Activated CD4-positive, alpha-beta T cell treated with anti-CD3 and anti-CD28 coated beads, Interleukin-2, Interleukin-6, amounts not matched to agents 100 ng/mL and 50 ng/mL, durations not matched to agents 16 hours and 8 hours (primary cell): ENCODE data around the gene UBE2E2.

Source experiments
- DNase-seq: peaks from one replicate; pipeline ENCODE4 v3.0.0-alpha.2; 2020

Gene UBE2E2

DNA sequence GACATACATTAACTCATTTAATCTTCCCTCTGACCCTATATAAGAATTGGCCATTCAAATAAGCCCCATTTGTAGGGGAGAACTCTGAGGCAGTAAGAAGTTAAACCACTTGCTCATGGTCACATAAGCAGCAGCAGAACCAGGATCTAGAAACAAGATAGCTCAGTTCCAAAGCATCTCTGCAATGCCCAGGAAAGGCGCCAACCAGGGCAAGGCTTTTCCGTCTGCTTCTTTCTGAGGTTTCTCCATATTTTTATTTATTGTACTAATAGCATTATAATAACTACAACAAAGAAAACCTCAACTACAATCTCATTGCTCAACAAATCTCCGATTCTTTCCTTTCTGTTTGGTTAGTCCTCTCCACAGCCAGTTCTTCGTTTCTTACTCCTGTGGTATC is 4.3 kb upstream of the UBE2E2 start:
- DNase-seq, result no peak

DNA sequence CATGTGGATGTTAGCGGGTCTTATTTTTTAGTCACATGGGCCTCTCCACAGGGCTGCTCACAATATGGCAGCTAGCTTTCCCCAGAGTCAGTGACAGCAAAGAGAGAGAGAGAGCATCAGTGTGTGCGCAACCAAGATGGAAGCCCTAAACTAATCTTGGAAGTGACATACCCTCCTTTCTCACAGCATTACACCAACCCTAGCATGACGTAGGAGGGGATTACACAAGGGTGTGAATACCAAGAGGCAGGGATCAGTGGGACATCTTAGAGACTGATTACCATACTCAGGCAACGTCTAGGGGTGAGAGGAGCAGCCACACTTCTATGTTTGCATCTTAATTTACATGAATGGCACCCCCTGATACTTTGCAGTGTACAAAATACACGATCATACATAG is 3.5 kb upstream of the UBE2E2 start:
- DNase-seq, result no peak

DNA sequence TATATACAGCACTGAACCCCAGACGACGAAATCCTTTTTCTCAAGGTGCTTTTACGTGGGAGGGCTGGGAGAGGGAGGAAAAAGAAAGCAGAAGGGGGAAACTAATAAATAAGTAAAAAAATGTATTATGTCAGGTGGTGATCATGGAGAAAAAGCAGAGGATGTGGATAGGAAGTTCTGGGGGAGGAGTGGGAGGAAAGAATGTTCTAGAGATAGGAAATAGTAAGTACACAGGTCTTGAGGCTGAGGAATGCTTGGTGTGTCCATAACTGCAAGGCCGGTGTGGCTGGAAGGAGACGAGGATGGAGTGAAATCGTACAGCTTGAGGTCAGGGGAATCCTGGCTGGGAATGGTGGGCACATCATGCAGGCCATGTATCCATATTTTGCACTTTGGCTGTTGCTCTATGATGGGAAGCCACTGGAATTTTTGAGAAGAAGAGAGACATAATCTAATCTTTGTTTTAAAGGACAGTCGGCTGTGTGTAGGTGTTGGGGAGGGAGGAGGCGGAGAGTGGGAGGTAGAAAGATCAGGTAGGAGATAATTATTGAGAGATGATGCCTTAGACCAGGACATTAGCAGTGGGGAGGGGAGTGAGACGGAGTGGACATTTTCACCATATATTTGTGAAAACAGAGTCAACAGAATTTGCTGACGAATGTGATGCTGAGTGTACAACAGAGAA is 1.8 kb upstream of the UBE2E2 start:
- no peak for DNase-seq

DNA sequence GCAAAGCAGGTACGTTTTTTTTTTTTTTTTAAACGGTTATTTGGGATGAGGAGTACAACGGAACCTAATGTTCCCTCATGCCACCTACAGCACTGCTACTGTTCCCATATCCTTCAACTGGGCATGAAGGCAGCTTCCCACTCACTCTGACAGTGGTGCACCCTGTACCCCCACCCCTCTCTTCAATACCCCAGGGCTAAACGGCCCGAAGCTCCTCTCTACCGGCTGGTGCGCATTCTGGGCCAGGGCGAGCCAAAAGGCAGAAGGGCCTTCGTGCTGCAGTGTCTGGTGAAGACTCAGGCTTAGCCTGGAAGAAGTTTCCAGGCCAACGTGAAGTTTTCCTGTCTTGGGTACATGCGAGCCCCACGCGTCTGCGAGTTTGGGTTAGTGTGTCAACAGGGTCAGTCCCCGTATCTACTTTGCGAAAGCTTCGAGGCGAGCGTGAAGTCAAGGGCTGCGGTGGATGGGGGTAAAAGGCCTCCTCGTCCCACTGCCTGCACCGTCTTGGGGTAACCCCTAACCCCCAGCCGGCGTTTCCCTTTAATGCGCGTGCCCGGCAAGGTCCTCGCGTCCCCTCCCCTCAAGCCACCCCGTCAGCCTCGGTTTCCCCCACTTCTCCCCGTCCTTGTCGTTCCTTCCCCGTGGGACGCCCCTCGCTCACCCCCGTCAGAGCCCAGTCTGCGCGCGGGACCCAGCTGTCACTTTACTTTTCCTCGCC is 765 bp upstream of the UBE2E2 start:
- no peak for DNase-seq

DNA sequence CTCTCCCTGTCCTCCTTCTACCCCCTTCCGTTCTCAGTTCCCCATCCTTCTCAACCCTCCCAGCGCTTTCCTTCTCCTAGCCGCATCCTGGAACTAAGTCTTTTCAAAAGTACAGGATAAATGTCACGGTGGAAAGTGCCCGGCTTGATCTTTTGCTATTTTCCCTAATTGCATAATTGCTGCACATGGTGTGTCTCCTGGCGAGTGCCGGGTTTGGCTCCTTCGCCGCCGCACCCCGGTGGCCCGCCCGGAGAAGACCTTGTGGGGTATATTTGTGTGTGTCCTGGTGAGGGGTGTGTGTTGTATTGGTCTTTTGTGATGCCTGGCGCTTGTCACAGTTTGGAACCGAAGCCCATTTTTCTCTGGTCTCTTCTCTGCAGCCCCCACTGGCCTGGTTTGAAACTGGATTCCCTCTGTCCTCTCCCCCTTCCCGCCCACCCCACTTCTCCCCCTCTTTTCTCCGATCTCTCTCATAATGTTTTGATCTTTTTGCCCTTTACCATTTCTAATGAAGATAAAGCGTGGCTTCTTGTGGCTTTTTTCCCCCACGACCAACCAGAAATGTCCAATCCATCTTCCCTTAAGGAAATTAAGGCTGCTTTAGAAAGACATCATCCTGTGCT is 692 bp downstream of the UBE2E2 start:
- DNase-seq, result peak; percentile 12

DNA sequence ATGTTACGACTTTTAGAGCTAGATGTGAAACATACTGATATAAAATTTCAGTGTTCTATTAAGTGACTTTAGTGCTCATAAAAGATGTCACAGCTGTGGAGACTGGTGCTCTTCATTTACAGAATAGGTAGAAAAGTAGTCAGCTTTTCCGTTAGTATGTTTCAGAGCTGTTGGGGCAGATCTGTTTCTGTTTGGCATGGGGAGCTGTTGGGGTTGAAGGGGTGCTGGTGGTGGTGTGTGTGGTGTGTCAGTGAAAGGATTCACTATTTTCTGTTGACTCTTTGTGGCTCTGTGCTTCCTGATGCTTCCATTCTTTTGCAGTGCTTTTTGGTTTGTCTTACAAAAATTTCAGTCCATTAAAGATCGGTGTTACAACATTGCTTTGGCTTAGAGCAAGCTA is 3.2 kb downstream of the UBE2E2 start:
- DNase-seq, result no peak

DNA sequence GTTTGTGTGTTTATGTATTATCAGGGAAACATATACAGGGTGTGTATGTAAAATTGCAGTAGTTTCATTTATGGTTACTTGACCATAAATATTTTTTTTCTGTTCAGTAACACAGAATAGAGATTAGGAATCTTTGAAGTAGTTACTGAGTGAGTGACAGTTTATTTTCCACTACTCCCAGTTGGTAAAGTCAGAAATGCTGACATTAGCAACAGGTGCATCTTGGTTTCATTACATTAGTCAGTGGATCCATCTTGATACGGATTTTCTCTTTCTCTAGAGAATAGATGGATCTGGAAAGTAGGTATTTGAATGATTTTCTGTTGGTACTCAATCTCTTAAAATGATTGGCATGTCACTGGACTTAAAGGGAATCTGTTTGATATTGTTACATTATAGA is 6.0 kb downstream of the UBE2E2 start:
- DNase-seq, result no peak

DNA sequence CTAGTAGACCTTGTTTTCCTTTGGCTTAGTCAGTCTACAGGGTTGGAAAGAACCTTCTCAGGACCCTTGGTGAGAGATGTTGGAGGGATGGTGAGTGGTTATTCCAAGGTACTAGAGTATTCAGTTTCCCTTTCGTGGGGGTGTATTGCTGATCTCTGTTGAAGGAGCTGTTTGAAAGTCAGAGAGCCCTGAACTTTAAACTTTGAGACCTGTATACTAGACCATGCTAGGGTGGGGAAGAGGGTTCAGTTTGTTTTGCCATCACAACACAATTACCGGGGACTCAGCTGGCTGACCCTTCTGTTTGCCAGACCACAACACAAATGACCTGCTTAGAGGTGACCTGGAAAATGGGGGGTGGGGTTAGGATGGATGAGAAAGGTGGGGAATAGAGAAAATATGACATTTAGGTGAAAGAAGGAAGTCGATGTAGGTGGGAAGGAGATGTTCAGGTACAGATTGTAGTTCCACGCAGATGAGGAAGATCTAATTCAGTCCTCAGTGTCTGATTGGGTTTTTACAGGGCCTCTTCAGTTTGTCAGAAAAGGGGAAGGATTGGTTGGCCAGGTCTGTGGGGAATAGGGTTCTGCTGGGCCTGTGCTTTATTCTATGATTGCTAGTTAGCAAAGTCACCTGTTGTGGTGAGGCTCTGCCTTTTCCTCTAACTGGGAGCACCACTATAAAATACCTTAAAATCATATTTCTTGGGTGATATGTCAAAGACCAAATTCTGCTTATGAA is 6.8 kb downstream of the UBE2E2 start:
- DNase-seq, result no peak

DNA sequence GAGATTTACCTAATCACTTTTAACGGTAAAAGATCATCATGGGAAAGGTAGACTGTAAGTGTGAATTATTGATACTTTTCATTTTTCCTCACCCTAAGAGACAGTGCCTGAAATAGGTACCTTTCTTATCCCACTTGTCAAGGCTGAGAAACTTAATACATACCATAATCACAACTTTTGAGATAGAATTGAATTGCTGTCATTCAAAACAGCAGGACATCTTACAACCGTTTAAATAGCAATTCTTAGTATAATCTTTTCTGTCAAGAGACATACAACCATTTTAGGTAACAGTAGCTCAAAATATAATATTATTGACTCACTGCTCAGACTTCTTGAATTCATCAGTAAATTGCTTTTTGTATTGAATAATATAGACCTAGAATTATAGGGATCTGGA is 10.7 kb downstream of the UBE2E2 start:
- no peak for DNase-seq

DNA sequence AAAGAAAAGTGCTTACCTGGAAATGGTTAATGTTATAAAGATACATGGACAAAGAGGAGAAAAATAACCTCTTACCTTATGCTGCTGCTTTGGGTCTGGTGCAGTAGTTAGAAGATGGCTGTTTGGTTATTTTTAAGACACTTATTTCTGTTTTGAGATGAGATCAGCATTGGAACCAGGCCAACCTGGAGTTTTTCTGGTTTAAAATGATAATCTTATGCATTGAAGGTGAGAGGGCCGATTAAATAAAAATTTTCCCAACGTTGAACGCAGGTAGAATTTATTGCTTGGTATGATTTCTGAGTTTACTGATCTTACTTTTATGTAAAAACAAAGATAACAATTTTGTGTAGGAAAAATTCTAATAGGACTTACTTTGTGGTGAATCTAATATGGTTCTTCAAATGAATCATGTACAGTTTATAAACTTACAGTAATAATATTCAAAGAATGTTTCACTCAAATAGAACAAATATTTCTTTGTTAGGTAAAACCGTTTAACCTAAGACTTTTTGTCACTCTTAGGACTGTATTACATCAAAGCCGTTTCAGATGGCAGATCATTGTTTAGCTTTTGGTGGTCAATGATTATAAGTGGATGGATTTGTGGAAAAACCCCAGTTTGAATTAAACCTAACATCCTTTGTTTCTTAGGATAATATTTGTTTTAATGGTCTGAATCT is 14.9 kb downstream of the UBE2E2 start:
- DNase-seq, result no peak

DNA sequence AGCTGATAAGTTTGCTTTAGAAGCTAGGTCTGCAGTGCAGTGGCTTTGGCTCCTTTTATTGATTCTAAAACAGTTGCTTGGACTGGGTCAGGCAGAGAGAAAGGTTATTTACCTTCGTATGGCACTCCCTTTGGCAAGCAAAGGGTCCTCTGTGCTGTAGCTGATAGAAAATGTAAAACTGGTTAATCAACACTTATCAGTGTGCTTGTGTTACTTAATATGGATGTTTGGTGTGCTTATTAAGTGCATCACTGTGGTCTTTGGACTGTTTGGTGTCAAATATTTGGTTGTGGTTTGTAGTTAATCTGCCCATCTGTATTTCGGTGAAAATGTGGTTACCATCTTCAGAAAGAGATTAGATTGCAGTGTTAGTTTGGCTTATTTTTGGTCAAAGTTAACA is 16.0 kb downstream of the UBE2E2 start:
- no peak for DNase-seq

DNA sequence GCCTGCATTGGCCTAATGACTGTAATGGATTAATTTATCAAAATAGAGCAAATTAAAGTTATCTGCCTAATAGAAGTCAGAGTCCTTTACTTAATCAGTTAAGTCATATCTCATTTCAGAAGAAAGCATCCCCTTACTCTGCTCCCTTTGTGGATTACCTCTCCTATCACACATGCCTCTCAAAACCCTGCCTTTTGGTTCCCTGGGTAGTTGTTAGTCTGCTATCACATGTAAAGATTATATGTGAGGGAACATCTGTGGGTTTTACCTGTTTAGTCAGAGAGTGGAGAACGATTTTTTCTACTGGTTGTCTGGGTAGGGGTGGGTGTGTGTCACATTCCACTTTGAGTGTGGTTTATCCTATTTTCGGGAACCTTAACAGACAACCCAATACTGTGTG is 16.4 kb downstream of the UBE2E2 start:
- no peak for DNase-seq

DNA sequence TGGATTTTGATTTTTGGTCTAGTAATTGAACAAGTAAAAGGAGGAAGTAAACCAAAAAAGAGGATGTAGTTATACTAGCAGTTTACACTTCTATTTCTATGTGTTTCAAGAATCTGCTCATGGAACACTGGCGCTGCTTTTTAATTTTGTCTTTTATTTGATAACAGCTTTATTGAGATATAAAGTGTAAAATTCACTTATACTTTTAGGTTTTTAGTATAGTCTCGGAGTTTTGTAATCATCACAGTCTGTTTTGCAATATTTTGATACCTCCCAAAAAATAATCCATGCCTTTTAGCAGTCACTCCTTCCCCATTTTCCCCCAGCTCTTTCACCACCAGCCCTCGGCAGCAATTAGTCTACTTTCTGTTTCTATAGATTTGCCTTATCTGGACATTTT is 18.0 kb downstream of the UBE2E2 start:
- no peak for DNase-seq

DNA sequence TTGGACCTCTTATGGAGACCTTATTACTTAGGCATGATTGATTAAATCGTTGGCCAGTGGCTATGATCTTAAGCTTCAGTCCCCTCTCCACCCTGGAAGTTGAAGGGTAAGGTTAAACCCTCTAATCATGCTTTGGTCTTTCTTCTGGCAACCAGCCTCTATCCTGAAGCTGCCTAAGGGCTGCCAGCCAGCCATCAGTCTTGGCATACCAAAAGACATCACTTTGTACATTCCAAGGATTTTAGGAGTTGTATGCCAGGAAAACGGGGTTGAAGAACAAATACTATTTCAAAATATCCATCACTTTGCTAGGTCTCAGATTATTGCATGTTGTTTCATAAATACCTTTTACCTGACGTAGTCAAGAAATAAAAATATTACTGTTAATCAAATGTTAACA is 28.9 kb downstream of the UBE2E2 start:
- DNase-seq, result no peak

DNA sequence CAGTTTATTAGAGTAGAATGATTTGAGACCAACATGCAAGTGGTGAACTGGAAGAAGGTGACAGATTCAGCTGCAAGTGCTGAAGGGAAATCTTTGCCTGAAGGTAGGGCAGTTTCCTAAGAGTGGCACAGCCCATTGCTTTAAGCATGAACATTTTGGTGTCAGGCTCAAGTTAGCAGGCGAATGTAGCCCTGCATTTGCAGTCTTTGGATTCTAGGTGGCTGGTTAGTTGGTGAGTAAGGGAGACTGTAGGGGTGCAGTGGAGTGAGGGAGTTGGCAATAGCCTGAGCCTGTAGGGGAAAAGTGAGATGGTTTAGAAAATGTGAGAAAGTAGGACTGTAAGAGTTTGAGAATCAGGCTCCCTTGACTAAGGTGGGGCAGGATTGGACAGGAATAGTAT is 29.7 kb downstream of the UBE2E2 start:
- DNase-seq, result no peak

DNA sequence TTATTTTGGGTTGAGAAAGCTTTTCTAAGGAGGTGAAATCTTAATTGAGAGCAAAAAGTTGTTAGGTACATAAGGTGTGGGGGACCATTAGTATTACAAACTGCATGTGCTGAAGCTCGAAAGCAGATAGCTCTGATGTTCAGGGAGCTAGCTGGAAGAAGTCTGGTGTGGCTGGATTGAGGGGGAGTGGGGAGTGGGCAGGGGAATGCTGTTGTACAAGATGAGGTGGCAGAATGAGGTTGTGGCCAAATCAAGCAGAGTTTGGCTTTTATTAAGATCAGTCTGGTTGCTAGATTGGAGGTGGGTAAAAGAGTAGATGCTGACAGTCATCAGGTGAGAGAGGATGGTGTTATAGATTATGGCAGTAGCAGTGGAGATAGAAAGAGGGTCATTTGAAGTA is 32.1 kb downstream of the UBE2E2 start:
- no peak for DNase-seq

DNA sequence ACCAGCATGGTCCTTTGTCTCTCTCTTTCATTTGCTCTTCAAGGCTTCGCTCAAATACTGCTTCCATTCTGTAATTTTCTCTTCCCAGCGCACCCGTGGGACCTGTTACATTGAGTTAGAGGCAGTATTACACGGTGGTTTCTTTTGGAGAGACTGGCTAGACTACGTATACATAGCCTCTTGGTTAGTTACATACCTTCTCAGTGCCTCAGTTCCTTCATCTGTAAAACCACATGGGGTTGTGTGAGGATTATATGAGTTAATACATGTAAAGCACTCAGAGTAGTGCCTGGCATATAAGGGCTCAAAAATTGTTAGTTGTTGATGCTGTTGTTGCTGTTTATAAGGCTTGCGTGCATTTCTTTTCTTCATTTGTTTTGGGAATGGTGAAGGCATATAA is 33.8 kb downstream of the UBE2E2 start:
- no peak for DNase-seq

DNA sequence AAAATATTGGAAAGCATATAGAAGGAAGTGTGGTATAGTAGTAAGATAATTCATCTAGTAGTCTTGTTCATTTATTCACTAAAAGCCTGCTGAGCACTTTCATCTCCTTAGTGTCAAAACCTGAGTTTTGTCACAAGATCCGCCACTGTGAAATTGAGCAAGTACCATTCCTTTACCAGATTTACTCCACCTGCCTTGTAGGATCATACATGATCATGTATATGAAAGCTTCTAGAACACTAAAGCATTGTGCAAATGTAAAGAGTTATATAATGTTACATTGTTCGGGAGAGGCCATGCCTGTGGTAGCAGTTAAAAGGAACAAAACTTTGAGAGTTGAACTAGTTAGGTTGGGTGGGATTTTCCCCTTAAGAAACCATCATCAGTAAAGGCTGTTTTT is 35.0 kb downstream of the UBE2E2 start:
- no peak for DNase-seq

DNA sequence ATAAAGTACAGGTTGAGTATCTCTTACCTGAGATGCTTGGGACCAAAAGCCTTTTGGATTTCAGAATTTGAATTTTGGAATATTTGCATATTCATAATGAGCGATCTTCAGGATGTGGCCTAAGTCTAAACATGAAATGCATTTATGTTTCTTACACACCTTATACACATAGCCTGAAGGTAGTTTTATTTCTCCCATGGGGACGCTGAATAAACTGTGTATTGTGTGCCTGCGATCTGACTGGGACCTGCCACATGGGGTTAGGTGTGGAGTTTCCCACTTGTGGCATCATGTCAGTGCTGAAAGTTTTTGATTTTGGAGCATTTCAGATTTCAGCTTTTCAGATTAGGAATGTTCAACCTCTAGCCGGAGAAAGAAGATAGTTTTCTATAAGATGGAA is 35.5 kb downstream of the UBE2E2 start:
- no peak for DNase-seq

DNA sequence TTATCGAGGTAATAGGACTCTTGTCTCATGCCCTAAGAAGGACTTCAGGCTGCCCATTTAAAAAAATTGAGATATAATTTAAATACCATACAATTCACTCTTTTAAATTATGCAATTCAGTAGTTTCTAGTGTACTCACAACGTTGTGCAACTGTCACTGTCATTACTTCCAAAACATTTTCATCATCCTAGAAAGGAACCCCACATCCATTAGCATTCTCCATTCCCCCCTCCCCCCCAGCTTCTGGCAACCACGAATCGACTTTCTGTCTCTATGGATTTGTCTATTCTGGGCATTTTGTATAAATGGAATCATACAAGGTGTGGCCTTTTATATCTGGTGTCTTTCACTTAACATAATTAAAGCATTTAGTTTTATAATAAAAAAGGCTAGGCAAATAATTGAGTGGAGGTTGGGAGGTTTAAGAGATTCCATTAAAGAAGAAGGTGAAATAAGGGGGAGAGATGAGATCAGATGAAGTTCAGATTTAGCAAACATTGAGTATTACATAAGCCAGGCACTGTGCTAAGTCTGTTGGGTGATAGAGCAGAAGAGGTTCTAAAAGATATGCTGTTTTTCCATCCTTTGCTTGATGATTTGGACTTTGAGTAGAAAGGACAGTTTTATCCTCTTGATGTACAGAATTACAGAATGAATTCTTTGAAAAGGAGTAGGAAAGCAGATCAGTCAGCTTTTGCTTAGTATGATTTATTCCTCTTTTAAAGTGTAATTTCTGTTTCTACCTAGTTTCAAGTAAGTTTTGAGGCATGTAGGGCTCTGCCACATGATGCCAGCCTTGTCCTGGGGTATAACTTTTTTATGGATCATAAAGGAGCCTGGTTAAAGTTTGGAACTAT is 36.3 kb downstream of the UBE2E2 start:
- DNase-seq, result no peak

DNA sequence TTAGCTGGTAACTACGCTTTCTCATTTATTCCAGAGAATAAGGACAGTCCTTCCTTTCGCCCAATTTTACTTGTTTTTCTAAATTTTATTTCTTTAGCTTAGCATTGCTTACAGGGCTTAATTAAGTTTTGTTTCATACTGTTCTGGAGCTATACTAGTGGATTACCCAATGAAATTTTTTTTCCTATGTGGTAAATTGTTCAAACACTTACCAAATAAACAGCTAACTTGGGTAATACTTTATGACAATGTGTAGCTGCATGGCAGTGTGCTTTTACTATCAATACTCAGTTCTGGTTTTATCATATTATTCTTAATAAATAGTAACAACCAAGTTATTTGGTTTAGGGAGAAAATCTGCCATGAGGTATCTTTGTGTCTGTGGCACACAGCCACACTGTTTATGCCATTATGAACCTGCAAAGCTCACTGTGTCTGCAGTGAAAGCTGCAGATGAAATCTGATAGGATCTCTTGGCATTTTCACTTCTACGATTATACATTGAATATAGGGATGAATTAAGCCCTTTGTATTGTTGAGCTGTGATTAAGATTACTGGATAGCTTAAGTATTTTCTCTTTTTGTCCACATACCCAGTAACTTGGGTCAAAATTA is 37.2 kb downstream of the UBE2E2 start:
- no peak for DNase-seq

DNA sequence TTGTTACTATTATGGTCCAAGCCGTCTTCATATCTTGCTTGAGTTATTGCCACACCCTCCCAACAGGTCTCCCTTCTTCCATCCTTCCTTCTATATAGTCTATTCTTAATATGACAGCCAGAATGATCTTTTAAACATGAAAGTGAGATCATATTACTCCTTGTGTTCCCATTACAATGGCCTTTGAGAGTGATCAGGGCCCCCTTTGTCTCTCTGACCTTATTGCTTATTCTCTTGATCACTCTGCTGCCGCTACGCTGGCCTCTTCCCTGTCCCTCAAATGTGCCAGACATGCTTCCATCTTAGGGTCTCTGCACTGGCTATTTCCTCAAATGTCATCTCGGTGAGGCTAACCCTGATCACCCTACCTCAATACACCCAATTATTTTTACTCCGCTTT is 38.1 kb downstream of the UBE2E2 start:
- no peak for DNase-seq
